Natural killer cell (primary cell): Measurements from ENCODE around the gene OPN5. TPM values are rescaled to one million over a fixed set of nuclear protein-coding genes. Genes with fewer than 3 reads are reported as not detected.

Experiments
- ATAC-seq, 3 donors: fragments of 150-1000 bp in 2 of 3; fragments of 200-7000 bp in 1 of 3; cut with Tn5 transposase; 1 replicate in 1 of 3; 2 replicates in 2 of 3; pipeline ENCODE4 v1.10.0; 2021; ENCODE audit warnings: mild to moderate bottlenecking in 2 of 3, moderate library complexity in 2 of 3
- DNase-seq, 2 donors: peaks; one replicate each; pipeline versions ENCODE4 v3.0.0 to v3.0.0-alpha.2; 2013 to 2021; ENCODE audit warnings: mixed read lengths in 1 of 2
- H3K27ac ChIP-seq: one replicate; pipeline ENCODE4 v1.5.1; 2013; ENCODE audit warnings: mild to moderate bottlenecking, low read length
- H3K27me3 ChIP-seq: one replicate; pipeline ENCODE4 v1.6.1; 2013; ENCODE audit warnings: low read length; ENCODE audit not compliant: control insufficient read depth, insufficient read depth
- H3K36me3 ChIP-seq: one replicate; pipeline ENCODE4 v1.6.1; 2013; ENCODE audit warnings: low read length; ENCODE audit not compliant: control insufficient read depth, insufficient read depth
- H3K4me1 ChIP-seq: one replicate; pipeline ENCODE4 v1.6.1; 2013; ENCODE audit warnings: low read length; ENCODE audit not compliant: control insufficient read depth, insufficient read depth
- H3K4me3 ChIP-seq: one replicate; pipeline ENCODE4 v1.5.1; 2013; ENCODE audit warnings: low read length
- H3K9me3 ChIP-seq: one replicate; pipeline ENCODE4 v1.6.1; 2013; ENCODE audit warnings: low read length; ENCODE audit not compliant: control insufficient read depth, insufficient read depth
- H3K27ac Mint-ChIP-seq, 2 donors: one replicate each; pipeline ENCODE4 v1.8.0; 2022; ENCODE audit warnings: mild to moderate bottlenecking in 2 of 2, mixed read lengths in 2 of 2, moderate library complexity in 1 of 2
- H3K27me3 Mint-ChIP-seq, 2 donors: one replicate each; pipeline ENCODE4 v1.8.0; 2022; ENCODE audit warnings: low read depth in 2 of 2, mixed read lengths in 2 of 2
- H3K36me3 Mint-ChIP-seq: one replicate; pipeline ENCODE4 v1.8.0; 2022; ENCODE audit warnings: mixed read lengths
- H3K4me1 Mint-ChIP-seq, 2 donors: one replicate each; pipeline ENCODE4 v1.8.0; 2022; ENCODE audit warnings: mixed read lengths in 2 of 2
- H3K4me3 Mint-ChIP-seq: one replicate; pipeline ENCODE4 v1.8.0; 2022; ENCODE audit warnings: mild to moderate bottlenecking, moderate library complexity, mixed read lengths
- H3K9me3 Mint-ChIP-seq, 2 donors: one replicate each; pipeline ENCODE4 v1.8.0; 2022; ENCODE audit warnings: mixed read lengths in 2 of 2
- CTCF ChIP-seq: fragments of 200-600 bp; IDR thresholded peaks from one replicate; pipeline ENCODE4 v1.8.0; 2022; ENCODE audit warnings: antibody characterized with exemption
- WGBS: methylation state at CpG from one replicate; pipeline ENCODE4 v1.1.7; 2013; ENCODE audit warnings: missing lambda C conversion rate; ENCODE audit not compliant: insufficient coverage; 5-methylcytosine and 5-hydroxymethylcytosine counted together
- intact Hi-C: fragments of 100-400 bp; cut with micrococcal nuclease; formaldehyde crosslinking; loops from one replicate; pipeline ENCODE4 v1.14.2; 2022
- total RNA-seq, 4 donors: library from RNA; stranded (reverse); fragments of 120-200 nt in 1 of 4; gene quantifications; one replicate each; pipeline versions ENCODE4 v1.2.3 to v1.2.4, GENCODE V29; 2013 to 2022

The OPN5 gene
- total RNA-seq, 3 donors from 2014 or later (not counting 1 experiment from before 2014, with no cell fraction given) = not detected

GRCh38 chr6:47736083-47736700, 45.6 kb upstream of the OPN5 start:
- Histone ChIP-seq H3K4me3 (no peak overlapping the region), H3K4me1 (no peaks in the 10 kb centered on the region), H3K9me3 (no peaks in the 10 kb centered on the region), H3K27me3 (no peaks in the 10 kb centered on the region), H3K36me3 (no peaks in the 10 kb centered on the region), H3K27ac (no peak overlapping the region)
- ATAC-seq = no peak
- no peak for DNase-seq
- no peak overlapping the region for H3K4me3 Mint-ChIP-seq
- no peak overlapping the region for H3K27ac Mint-ChIP-seq
- no peaks in the 10 kb centered on the region for H3K9me3 Mint-ChIP-seq
- H3K36me3 Mint-ChIP-seq = no peaks in the 10 kb centered on the region
- H3K4me1 Mint-ChIP-seq = no peaks in the 10 kb centered on the region
- intact Hi-C loops = no loop called here
- H3K27me3 Mint-ChIP-seq = peaks cover 0 to 3% of the 10 kb centered on the region in 2 donors
- WGBS = 71% methylated on average over 7 of the region's 7 CpGs
- no peak for TF ChIP-seq CTCF

GRCh38 chr6:47737406-47737805, 44.4 kb upstream of the OPN5 start:
- H3K27ac ChIP-seq = no peak overlapping the region
- no peak for TF ChIP-seq CTCF
- H3K9me3 Mint-ChIP-seq = no peaks in the 10 kb centered on the region
- ATAC-seq (no peak), DNase-seq (no peak)
- H3K36me3 ChIP-seq = no peaks in the 10 kb centered on the region
- no peak overlapping the region for H3K27ac Mint-ChIP-seq
- H3K36me3 Mint-ChIP-seq = no peaks in the 10 kb centered on the region
- H3K9me3 ChIP-seq = no peaks in the 10 kb centered on the region
- no peak overlapping the region for H3K4me3 Mint-ChIP-seq
- 88% methylated on average over 2 of the region's 2 CpGs for WGBS
- H3K4me3 ChIP-seq = no peak overlapping the region
- H3K27me3 ChIP-seq = no peaks in the 10 kb centered on the region
- H3K4me1 Mint-ChIP-seq = no peaks in the 10 kb centered on the region
- H3K27me3 Mint-ChIP-seq = peaks cover 0 to 3% of the 10 kb centered on the region in 2 donors
- H3K4me1 ChIP-seq = no peaks in the 10 kb centered on the region
- intact Hi-C loops = no loop called here

GRCh38 chr6:47740714-47741113, 41.1 kb upstream of the OPN5 start:
- WGBS = 92% methylated on average over 1 of the region's 1 CpG
- Mint-ChIP-seq H3K9me3 (no peaks in the 10 kb centered on the region), H3K27me3 (peaks cover 0 to 3% of the 10 kb centered on the region in 2 donors), H3K27ac (no peak overlapping the region), H3K4me3 (no peak overlapping the region), H3K36me3 (no peaks in the 10 kb centered on the region), H3K4me1 (no peaks in the 10 kb centered on the region)
- no peaks in the 10 kb centered on the region for H3K27me3 ChIP-seq
- TF ChIP-seq CTCF = no peak
- no peak overlapping the region for H3K4me3 ChIP-seq
- intact Hi-C loops = no loop called here
- ATAC-seq (no peak), DNase-seq (no peak)
- H3K9me3 ChIP-seq = no peaks in the 10 kb centered on the region
- H3K27ac ChIP-seq = no peak overlapping the region
- no peaks in the 10 kb centered on the region for H3K36me3 ChIP-seq
- H3K4me1 ChIP-seq = no peaks in the 10 kb centered on the region

GRCh38 chr6:47741807-47742206, 40.0 kb upstream of the OPN5 start:
- Mint-ChIP-seq H3K4me3 (no peak overlapping the region), H3K9me3 (no peaks in the 10 kb centered on the region), H3K27me3 (no peaks in the 10 kb centered on the region), H3K36me3 (no peaks in the 10 kb centered on the region), H3K27ac (no peak overlapping the region), H3K4me1 (no peaks in the 10 kb centered on the region)
- DNase-seq (no peak), ATAC-seq (no peak)
- no peaks in the 10 kb centered on the region for H3K27me3 ChIP-seq
- WGBS = 86% methylated on average over 2 of the region's 2 CpGs
- no peaks in the 10 kb centered on the region for H3K4me1 ChIP-seq
- no peaks in the 10 kb centered on the region for H3K9me3 ChIP-seq
- TF ChIP-seq CTCF = no peak
- H3K36me3 ChIP-seq = no peaks in the 10 kb centered on the region
- intact Hi-C loops = no loop called here
- no peak overlapping the region for H3K4me3 ChIP-seq
- H3K27ac ChIP-seq = no peak overlapping the region
